HG02759 (cell line): Measurements from ENCODE around the gene COMP.

Experiments used
- ATAC-seq: cut with Tn5 transposase; IDR thresholded peaks from one replicate; pipeline ENCODE4 v1.9.1; 2021; ENCODE audit warnings: mild to moderate bottlenecking, moderate library complexity; ENCODE audit not compliant: unreplicated experiment

Gene COMP

DNA sequence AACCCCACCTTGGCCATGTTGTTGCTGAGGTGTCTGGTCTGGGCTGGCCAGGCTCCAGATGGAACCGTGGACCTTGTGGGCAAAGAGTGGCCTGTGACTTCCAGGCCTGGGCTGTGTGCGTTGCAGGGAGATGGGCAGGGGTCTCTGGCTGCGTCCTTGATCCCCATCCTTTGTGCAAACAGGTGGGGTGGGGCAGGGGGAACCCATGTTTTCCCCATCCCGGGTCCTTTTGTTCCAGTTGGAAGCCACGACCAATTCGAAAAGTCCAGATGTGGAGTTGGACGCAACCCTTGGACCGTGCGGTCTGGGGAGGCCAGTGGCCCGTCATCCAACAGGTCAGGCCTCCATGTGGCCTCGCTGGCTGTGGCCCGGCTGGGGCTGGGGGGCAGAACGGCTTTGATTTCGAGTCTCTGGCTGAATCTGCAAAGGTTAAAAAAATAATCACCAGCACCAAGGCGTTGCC is 13.1 kb upstream of the COMP start:
- ATAC-seq, result no peak

DNA sequence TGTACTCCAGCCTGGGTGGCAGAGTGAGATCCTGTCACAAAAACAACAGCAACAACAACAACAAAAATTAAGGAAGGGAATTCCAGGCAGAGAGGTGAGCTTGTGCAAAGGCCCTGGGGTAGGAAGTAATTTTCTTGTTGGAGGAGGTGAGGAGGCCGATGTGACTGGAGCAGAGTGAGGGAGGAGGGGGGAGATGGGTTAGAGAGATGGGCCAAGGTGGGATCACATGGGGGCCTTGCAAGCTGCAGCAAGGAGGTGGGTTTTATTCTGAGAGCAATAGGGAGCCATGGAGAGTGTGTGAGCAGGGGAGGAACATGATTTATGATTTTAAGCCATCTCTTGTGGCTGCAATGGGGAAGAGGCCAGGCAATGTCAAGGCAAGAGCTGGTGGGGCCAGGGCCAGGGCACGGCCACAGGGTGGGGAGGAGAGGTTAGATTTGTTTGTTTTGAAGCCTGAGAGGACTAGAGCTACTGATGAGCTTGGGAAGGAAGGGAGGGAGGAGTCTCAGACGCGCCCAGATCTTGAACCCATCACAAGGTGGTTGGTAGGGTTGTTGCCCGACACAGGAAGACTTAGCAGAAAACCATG is 12.5 kb upstream of the COMP start:
- no peak for ATAC-seq

DNA sequence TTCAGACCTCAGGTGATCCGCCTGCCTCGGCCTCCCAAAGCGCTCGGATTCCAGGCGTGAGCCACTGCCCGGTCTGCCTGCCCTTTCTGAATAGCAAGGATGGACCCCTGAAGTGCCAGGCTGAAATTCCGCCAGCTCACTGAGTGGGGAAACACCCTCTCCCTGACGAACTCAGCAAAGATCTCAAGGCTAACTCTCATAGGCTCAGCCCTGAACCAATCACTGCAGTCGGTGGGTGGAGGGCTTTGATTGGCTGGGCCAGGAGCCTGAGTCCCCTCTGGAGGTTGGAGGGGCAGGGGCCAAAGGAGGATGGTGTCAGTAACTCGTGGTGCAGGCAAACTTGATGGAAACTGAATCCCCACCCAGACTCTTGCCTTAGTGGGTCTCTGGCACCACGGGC is 11.2 kb upstream of the COMP start:
- ATAC-seq, result no peak

DNA sequence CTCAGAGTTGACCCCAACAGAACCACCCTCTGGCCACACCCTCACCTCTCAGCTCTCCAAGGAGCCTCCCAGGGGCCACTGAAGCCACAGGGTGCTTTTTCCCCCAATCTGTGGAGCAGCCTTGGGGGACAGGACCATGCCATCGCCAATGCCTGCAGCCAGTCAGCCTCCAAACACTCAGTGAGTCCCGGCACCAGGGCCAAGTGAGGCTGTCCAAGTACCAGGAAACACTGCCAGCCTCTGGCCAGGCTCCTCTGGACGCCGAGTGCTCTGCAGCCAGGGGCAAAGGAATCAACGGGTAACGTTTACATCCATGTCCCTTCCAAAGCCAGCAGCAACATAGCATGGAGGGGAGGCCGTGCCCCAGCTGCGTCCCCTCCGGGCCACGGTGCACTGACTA is 9.5 kb upstream of the COMP start:
- no peak for ATAC-seq

DNA sequence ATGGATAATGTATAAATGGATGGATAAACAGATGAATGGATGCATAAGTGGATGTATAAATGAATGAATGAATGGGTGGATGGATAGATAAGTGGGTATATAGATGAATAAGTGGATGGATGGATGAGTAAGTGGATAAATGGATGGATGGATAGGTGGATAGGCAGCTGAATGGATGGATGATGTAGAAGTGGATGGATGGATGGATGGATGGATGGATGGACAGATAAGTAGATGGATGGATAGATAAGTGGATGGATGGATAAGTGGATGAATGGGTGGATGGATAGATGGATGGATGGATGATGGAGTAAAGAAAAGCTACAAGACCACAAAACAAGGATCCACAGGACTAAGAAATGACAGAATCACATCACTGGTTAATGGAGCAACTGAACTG is 9.0 kb upstream of the COMP start:
- no peak for ATAC-seq

DNA sequence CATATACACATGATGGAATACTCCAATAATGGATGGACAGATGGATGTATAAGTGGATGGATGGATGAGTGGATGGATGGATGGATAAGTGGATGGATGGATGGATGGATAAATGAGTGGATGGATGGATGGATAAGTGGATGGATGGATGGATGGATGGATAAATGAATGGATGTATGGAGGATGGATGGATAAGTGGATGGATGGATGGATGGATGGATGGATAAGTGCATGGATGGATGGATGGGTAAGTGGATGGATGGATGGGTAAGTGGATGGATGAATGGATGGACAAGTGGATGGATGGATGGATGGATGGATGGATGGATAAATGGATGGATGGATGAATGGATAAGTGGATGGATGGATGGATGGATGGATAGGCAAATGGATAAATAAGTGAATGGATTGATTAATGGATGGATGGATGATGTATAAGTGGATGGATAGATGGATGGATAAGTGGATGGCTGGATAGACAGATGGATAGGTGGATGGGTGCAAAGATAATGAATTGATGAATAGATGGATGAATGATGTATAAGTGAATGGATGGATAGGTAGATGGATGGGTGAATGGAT is 8.4 kb upstream of the COMP start:
- no peak for ATAC-seq

DNA sequence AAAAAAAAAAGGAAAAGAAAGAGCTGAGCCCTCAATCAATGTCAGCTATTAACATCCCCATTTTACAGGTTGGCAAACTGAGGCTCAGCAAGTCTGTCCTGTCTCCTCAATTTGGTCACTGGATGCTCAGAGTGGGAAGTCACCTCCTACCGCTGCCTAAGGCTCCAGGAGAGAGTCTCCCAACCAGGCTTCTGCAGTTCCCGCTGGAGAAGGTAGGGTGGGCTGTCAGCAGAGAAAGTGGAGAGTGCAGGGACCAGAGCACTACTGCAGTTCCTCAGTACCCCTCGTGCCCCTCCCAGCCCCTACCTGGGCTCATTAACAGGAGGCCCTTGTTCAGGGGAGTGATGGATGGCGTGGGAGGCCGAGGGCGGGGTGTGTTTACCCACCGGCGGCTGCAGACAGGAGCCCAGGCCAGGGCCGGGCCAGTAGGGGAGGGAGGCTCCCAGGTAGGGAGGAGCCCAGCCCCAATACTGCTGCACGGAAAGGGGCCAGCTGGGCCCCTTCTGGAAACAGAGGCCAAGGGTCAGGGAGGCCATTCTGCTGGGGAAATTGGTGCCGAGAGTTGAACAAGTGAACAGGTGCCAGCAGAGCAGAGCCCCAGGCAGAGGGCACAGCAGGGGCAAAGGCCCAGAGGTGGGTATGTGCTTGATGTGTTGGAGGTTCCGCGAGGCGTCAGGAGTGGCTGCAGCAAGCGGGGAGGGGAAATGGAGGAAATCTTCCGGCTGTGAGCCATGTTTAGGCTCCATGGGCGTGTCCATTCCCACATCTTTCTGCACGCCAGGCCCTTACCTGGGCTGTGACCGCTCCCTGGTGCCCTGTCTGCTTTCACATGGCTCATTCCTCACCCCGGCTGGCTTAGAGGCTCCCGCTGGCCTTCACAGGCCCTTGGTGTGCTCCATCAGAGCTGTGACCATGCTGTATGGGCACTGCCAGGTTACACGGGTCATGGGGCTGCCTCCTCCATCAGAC is 7.6 kb upstream of the COMP start:
- no peak for ATAC-seq

DNA sequence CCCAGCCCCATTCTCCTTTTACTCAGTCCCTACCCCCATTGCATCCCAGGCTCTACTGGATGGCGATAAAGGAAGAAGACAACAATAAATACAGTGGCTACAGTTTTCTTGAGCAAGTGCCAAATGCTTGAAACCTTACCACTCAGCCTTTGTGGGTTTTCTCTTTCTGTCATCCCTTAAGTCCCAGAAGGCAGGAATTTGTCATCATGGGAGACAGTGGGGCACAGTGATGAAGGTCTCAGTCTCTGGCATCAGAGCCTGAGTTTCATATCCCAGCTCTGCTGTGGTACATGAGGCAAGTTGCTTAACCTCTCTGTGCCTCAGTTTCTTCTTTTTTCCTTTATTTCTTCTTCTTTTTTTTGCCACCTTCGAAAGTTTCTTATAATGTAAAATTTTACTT is 5.1 kb upstream of the COMP start:
- no peak for ATAC-seq

DNA sequence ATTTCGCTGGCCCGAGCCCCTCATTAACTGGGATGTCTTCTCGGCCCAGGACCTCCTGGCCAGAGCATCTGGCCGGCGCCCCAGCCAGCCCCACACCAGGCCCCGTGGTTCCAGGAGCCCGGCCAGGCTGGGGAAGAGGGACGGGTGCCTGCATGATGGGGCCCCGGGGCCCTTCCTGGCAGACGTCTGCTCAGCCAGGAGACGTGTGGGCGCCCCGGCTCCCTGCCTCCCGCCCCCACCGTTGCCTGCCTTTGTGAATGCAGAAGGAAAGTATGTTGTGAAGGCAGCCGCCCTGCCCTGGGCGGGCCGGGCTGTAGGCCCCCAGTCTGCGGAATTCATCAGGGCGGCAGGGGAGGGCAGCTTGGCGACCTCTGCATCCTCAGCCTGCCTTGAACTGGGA is 4.4 kb upstream of the COMP start:
- ATAC-seq, result no peak

DNA sequence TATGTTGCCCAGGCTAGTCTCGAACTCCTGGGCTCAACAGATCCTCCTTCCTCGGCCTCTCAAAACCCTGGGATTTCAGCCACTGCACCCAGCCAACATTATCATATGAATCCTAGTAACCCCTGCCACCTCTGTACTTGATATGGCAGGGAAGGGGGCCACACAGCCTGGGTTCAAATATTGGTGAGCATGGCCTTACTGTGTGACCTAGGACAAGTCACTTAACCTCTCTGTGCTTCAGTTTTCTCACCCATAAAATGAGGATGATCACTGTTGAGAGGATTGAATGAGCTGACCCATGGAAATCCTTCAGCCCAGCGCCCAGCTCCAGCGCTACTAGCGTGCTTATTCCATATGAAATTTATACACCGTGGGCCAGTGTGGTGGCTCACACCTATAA is 3.6 kb upstream of the COMP start:
- ATAC-seq, result no peak

DNA sequence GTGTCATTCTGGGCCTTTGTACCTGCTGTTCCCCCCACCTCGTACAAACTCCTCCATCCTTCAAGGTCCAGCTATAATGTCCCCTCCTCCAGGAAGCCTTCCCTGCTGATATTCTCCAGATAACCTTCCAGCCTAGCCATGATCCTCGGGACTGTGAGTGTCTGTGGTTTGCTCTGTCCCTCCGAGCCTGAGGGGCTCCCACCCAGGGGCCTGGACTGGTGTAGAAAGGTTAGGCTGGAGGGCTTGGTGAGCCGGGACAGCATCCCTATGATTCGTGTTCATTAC is 2.9 kb upstream of the COMP start:
- ATAC-seq, result no peak

DNA sequence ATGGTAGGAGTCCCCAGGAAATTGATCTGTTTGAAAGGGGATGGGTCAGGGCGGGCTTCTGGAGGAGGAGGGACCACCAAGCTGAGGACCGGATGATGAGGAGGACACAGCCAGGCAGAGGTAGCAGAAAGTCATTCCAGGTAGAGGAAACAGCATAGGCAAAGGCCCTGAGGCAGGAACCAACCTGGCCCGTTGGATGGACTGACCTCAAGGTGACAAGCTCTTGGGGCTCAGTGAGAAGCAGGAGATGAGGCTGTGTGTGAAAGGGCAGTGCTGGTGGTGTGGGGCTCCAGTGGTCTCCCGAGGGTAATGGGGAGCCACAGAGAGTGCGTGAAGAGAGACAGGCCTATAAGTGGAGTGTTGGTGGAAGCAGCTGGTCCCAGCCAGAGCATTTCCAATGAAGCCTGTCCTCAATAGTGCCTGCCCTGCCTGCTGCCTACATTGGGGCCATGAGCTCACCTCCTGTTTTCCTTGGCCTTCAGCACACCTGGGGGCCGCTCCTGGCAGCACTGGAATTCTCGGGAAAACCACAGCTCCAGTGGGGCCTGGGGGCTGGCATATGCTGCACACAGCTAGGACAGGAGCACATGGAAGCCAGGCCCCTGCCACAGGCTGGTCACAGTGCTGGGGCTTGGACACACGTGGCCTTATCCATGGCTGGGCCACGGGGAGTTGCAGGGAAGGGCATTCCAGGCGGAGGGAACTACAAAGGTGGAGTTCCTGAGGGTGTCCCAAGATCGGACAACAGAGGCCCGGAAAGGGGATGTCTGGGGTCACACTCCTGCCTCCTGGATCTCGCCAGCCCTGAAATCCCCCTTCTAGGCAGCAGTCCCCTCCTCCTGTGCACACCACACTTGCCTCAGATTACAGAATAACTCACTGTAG is 2.3 kb upstream of the COMP start:
- ATAC-seq, result no peak

DNA sequence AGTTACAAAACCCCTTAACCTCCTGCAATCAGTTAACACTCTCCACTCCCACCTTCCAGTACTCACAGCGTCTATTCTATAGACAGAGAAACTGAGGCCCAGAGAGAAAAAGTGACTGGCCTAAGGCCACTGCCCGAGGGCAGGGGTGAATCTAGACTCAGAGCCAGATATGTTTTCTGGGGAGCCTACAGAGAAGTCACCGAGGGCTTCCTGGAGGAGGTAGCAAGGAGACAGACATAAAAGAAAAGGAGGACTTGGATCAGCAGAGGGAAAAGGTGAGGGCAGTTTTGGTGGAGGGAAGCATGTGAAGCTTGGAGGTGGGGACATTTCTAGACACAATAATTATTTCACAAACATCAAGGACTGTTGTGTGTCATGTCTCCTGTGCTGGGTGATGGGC is 1.6 kb upstream of the COMP start:
- no peak for ATAC-seq

DNA sequence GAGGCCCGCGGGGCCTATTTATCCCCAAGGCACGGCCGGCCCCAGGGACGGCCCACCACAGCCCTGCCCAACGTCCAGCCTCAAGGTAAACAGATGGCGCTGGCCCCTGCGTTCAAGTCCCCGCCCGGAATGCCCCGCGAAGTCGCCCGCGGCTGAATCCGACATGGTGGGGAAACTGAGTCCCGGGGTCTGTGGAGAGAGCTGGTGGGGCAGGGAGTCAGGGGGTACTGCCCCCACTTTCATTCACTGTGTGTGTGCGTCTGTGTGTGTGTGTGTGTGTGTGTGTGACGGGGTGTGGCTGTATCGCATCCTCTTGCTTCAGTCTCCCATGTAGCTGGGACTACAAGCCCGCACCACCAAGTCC is 192 bp upstream of the COMP start:
- no peak for ATAC-seq

DNA sequence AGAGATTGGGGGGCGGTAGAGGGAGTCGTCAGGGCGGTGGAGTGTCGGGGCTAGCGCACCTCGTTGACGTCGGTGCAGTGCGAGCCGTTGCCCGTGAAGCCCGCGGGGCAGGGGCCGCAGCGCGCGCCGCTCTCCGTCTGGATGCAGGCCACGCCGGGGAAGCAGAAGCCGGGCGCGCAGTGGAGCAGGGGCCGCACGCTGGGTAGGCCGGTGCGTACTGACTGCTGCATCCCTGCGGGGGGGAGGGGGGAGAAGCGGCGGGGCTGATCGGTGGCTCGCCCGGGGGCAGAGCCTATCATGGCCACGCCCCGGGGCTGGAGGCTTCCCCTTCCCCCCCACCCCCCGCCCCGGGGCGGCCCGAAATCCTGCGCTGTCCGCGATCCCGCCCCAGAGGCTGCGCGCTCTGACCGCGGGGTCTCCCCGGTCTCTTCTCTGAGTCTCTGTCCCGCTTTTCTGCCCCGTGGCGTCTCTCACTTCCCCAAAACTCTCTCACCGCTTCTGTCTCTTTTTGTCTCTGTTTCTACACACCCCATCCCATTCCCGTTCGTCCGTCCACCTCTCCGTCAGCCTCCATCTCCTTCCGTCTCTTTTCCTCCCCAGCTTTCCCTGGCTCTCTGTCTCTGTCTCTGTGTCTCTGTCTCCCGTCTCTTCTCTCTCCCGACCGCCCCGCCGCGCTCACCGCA is 1.1 kb downstream of the COMP start:
- no peak for ATAC-seq

DNA sequence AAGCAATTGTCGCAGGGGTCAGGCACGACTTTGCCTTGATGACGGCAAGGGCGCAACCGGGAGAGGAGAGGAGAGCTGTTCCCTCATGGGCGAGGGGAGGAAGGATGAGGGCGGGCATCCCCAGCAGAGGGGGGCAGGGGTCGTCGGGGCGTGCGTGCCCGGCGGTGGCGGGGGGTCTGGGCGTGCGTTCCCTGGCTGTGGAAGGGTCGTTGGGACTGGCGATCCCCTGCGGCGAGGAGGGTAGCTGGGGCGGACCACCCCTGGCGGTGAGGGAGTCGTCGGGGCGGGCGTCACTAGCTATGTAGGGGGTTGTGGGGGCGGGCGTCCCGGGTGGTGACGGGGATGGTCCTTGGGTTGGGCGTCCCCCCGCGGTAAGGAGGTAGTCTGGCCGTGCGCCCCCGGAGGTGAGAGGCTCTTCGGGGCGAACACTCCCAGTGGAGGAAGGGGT is 1.7 kb downstream of the COMP start:
- no peak for ATAC-seq

DNA sequence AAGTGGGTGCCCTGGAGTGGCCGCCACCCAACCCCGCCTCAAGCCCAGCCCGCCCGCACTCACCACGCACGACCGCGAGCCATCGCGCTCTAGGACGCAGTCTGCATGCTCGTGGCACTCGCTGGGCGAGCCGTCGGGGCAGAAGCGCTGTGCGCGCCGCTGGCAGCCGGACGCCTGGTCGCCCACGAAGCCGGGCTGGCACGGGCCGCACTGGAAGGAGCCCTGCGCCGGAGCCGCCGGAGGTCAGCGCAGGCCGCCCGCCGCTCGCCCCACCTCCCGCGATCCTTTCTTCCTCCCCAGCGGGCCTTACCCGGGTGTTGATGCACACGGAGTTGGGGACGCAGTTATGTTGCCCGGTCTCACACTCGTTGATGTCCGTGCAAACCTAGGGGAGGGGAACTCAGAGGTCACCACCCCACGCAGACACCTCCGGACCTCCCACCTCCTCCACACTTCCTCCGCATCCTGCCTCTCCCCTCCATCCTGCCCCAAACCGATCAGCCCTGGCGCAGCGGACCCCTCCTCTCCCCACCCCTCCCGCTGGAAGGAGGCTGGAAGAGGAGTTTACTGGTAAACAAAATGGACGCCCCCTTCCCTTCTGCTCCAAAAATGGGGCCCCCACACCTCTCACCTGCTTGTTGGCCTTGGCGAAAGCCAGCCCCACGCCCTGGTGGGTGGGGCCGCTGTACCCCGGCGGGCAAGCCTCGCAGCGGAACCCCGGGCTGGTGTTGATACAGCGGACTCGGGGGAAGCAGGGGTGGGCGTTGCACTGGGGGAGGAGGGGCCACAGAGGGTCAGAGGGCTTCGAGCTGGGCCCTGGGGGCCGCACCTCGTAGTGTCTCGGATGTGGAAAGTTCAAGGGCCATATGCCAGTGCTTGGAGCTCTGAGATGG is 2.3 kb downstream of the COMP start:
- no peak for ATAC-seq

DNA sequence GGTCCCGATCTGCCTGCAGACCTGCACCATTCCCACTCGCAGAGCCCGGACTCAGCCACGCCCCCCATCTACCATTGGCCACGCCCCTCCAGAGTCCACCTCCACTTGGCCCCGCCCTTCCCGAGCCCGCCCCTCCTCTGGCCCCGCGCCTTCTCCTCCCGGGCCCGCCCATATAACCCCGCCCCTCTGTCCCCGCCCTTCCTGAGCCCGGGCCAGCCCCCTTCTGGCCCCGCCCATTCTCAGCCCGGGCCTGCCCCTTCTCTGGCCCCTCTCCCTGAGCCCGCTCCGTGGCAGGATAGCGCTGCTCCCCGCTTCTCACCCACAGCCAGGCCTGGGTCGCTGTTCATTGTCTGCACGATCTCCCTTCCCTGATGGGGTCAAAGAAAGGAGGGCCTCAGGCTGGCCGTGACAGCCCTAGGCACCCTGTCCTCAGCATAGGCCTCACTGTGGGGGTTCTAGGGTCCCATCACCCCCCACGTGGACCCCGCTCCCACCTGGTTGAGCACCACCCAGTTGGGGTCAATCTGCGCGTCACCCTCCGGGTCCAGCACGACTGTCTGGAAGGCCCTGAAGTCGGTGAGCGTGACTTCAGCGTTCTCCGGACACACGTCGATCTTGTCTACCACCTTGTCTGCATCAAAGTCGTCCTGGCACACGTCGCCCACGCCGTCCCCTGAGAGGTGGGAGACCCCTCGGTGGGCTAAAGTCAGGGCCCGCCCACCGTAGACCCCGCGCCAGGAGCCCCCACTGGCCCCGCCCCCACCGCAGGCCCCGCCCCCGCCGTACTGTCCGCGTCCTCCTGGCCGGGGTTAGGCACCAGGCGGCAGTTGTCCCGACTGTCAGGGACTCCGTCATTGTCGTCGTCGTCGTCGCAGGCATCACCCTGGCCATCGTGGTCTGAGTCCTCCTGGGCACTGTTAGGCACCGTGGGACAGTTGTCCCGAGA is 5.7 kb downstream of the COMP start:
- ATAC-seq, result no peak

DNA sequence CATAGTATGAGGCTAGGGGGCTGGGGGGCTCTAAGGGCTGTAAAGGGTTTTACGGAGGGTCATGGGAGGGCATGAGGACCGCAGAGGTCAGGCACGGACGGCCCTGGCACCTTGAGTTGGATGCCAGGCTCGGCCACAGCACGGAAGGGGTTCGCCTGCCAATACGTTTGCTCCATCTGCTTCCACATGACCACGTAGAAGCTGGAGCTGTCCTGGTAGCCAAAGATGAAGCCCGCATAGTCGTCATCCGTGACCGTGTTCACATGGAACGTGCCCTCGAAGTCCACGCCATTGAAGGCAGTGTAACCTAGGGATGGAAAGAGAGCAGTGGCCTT is 6.4 kb downstream of the COMP start:
- ATAC-seq, result no peak
